ENCODE measurements around the gene ARHGDIA. TPM values are rescaled to one million over a fixed set of nuclear protein-coding genes. Genes with fewer than 3 reads are reported as not detected.

ARHGDIA gene
- total RNA-seq, 1 donor from 2014 or later, result 713 TPM

- Mint-ChIP-seq H3K4me1 (ENCODE audit: low read depth) (peaks cover 30% of the 10 kb centered on the region), H3K36me3 (ENCODE audit: low read depth) (peaks cover 72% of the 10 kb centered on the region)
These were observed 10.2 kb downstream of the ARHGDIA start for GRCh38 chr17:81860756-81861568.

GRCh38 chr17:81859906-81860755, 11.0 kb downstream of the ARHGDIA start, which contains the start of gene P4HB:
Gene P4HB, minus strand, starts transcription at chr17:81860535. Its CDS starts 64 bp downstream, at chr17:81860471.
- H3K4me1 Mint-ChIP-seq (ENCODE audit: low read depth), result peaks cover 35% of the 10 kb centered on the region
- peak within 1 kb of the TSS; percentile 96 for H3K4me3 Mint-ChIP-seq (ENCODE audit: low read depth)
- peaks cover 75% of the 10 kb centered on the region for H3K36me3 Mint-ChIP-seq (ENCODE audit: low read depth)
- no peak for DNase-seq (ENCODE audit: low spot score)
- H3K27ac Mint-ChIP-seq, result peak within 1 kb of the TSS; percentile 88
- no peaks in the 10 kb centered on the region for H3K9me3 Mint-ChIP-seq
- no peaks in the 10 kb centered on the region for H3K27me3 Mint-ChIP-seq (ENCODE audit: low read depth)
- intact Hi-C loops (cut with micrococcal nuclease), result loop anchor here (1.0 to 2.0 kb wide), 3 partner anchors 27 to 163 kb away; partner anchors contain the start of genes CENPX, LRRC45 and MCRIP1

More at GRCh38 chr17:81860756-81861568, 10.2 kb downstream of the ARHGDIA start:
- no peaks in the 10 kb centered on the region for H3K9me3 Mint-ChIP-seq
- peak overlapping the region; percentile 88 for H3K27ac Mint-ChIP-seq
- DNase-seq (ENCODE audit: low spot score), result peak; percentile 100
- H3K27me3 Mint-ChIP-seq (ENCODE audit: low read depth), result no peaks in the 10 kb centered on the region
- intact Hi-C loops (cut with micrococcal nuclease), result loop anchor here (1.0 to 2.0 kb wide), 4 partner anchors 9 to 162 kb away; partner anchors contain the start of genes CENPX, LRRC45 and MCRIP1
- H3K4me3 Mint-ChIP-seq (ENCODE audit: low read depth), result peak overlapping the region; percentile 88

GRCh38 chr17:81858967-81859905, 11.9 kb downstream of the ARHGDIA start:
- Mint-ChIP-seq H3K9me3 (no peaks in the 10 kb centered on the region), H3K4me3 (ENCODE audit: low read depth) (peak overlapping the region; percentile 96), H3K27ac (peak overlapping the region; percentile 85), H3K4me1 (ENCODE audit: low read depth) (peaks cover 36% of the 10 kb centered on the region), H3K27me3 (ENCODE audit: low read depth) (no peaks in the 10 kb centered on the region), H3K36me3 (ENCODE audit: low read depth) (peaks cover 77% of the 10 kb centered on the region)
- no peak for DNase-seq (ENCODE audit: low spot score)
- intact Hi-C loops (cut with micrococcal nuclease), result no loop called here

GRCh38 chr17:81858170-81858966, 12.8 kb downstream of the ARHGDIA start:
- H3K27ac Mint-ChIP-seq, result no peak overlapping the region
- intact Hi-C loops (cut with micrococcal nuclease), result no loop called here
- peak overlapping the region; percentile 96 for H3K4me3 Mint-ChIP-seq (ENCODE audit: low read depth)
- H3K36me3 Mint-ChIP-seq (ENCODE audit: low read depth), result peaks cover 77% of the 10 kb centered on the region
- no peaks in the 10 kb centered on the region for H3K9me3 Mint-ChIP-seq
- no peaks in the 10 kb centered on the region for H3K27me3 Mint-ChIP-seq (ENCODE audit: low read depth)
- peaks cover 33% of the 10 kb centered on the region for H3K4me1 Mint-ChIP-seq (ENCODE audit: low read depth)
- DNase-seq (ENCODE audit: low spot score), result no peak

- DNase-seq (ENCODE audit: low spot score), result no peak
- peak overlapping the region; percentile 42 for H3K27ac Mint-ChIP-seq
- intact Hi-C loops (cut with micrococcal nuclease), result no loop called here
- no peak overlapping the region for H3K4me3 Mint-ChIP-seq (ENCODE audit: low read depth)
- H3K36me3 Mint-ChIP-seq (ENCODE audit: low read depth), result peaks cover 77% of the 10 kb centered on the region
- peaks cover 25% of the 10 kb centered on the region for H3K4me1 Mint-ChIP-seq (ENCODE audit: low read depth)
- H3K9me3 Mint-ChIP-seq, result no peaks in the 10 kb centered on the region
- no peaks in the 10 kb centered on the region for H3K27me3 Mint-ChIP-seq (ENCODE audit: low read depth)
These were observed 16.0 kb downstream of the ARHGDIA start for GRCh38 chr17:81854974-81855774.

GRCh38 chr17:81852237-81852636, 18.9 kb downstream of the ARHGDIA start:
- peaks cover 58% of the 10 kb centered on the region for H3K36me3 Mint-ChIP-seq (ENCODE audit: low read depth)
- DNase-seq (ENCODE audit: low spot score), result no peak
- H3K27ac Mint-ChIP-seq, result no peak overlapping the region
- peaks cover 8% of the 10 kb centered on the region for H3K4me1 Mint-ChIP-seq (ENCODE audit: low read depth)
- no peaks in the 10 kb centered on the region for H3K9me3 Mint-ChIP-seq
- H3K4me3 Mint-ChIP-seq (ENCODE audit: low read depth), result no peak overlapping the region
- no peaks in the 10 kb centered on the region for H3K27me3 Mint-ChIP-seq (ENCODE audit: low read depth)
- intact Hi-C loops (cut with micrococcal nuclease), result no loop called here

GRCh38 chr17:81851423-81851822, 19.7 kb downstream of the ARHGDIA start:
- H3K27me3 Mint-ChIP-seq (ENCODE audit: low read depth), result no peaks in the 10 kb centered on the region
- no peak for DNase-seq (ENCODE audit: low spot score)
- peaks cover 64% of the 10 kb centered on the region for H3K36me3 Mint-ChIP-seq (ENCODE audit: low read depth)
- intact Hi-C loops (cut with micrococcal nuclease), result no loop called here
- no peak overlapping the region for H3K4me3 Mint-ChIP-seq (ENCODE audit: low read depth)
- H3K27ac Mint-ChIP-seq, result no peak overlapping the region
- no peaks in the 10 kb centered on the region for H3K9me3 Mint-ChIP-seq
- H3K4me1 Mint-ChIP-seq (ENCODE audit: low read depth), result peaks cover 8% of the 10 kb centered on the region

- intact Hi-C loops (cut with micrococcal nuclease), result no loop called here
- Mint-ChIP-seq H3K27ac (no peak overlapping the region), H3K27me3 (ENCODE audit: low read depth) (no peaks in the 10 kb centered on the region), H3K36me3 (ENCODE audit: low read depth) (peaks cover 63% of the 10 kb centered on the region), H3K9me3 (no peaks in the 10 kb centered on the region), H3K4me1 (ENCODE audit: low read depth) (peaks cover 2% of the 10 kb centered on the region), H3K4me3 (ENCODE audit: low read depth) (no peak overlapping the region)
- no peak for DNase-seq (ENCODE audit: low spot score)
These were observed 21.7 kb downstream of the ARHGDIA start for GRCh38 chr17:81849457-81849856.

GRCh38 chr17:81846743-81847689, 24.1 kb downstream of the ARHGDIA start:
- DNase-seq (ENCODE audit: low spot score), result no peak
- no peak overlapping the region for H3K27ac Mint-ChIP-seq
- intact Hi-C loops (cut with micrococcal nuclease), result no loop called here
- H3K27me3 Mint-ChIP-seq (ENCODE audit: low read depth), result no peaks in the 10 kb centered on the region
- no peaks in the 10 kb centered on the region for H3K9me3 Mint-ChIP-seq
- peaks cover 52% of the 10 kb centered on the region for H3K36me3 Mint-ChIP-seq (ENCODE audit: low read depth)
- no peak overlapping the region for H3K4me3 Mint-ChIP-seq (ENCODE audit: low read depth)
- no peaks in the 10 kb centered on the region for H3K4me1 Mint-ChIP-seq (ENCODE audit: low read depth)

Measured in activated T-helper 2 cell treated with anti-CD3 and anti-CD28 coated beads, Interferon-gamma antibody, Interleukin-2, Interleukin-4, amounts not matched to agents 10 μg/mL and 5 μg/mL and 100 μg/mL, durations not matched to agents 14 hours and 24 hours and 36 hours (primary cell).